Measurements from ENCODE around the gene SNRNP25.

DNA sequence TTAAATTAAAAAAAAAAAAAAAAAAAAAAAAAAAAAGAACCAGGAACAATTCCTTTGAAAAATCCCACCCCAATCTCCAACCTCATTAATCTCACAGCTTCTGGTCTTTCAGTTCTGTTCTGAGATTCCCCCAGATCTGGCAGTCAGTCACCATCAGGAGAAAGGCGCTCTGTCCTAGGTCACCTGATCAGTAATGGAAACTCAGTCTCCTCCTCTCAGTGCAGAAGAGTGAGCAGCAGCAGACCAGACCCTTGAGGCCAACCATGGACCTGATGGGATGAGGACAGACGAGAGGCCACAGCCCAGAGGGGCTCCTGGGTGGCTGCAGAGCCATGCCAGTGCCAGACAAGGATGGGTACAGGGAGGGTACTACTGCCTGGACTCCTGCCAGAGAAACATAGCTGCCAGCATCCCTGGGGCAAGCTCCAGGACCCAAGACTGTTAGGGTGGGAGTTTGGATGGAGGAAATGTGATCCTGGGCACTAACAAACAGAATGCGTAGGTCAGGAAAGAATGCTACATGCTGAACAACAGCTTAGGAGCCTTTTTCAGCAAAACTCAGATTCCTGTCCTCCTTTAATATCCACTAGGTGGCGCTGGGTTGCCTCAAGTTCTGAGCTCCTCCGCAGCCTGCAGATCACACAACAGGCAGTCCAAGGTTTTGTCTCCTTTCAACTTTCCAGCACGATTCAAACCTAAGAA lies 53.1 kb downstream of the SNRNP25 start:
- TF ChIP-seq POLR2A (IDR thresholded peaks at IDR 0.05) (no peak), POLR2AphosphoS5 (IDR thresholded peaks at IDR 0.05) (no peak)

Data from upper lobe of left lung (tissue), 4 donors.